GM21447 (cell line): ENCODE data around the gene KIF4A.
A peak's percentile ranks its signal among the peaks of the same experiment; 100 is the strongest.
"Not testable (repeated sequence)": the region's sequence is repeated elsewhere in the genome, so short reads cannot be mapped to it uniquely, and the experiment has no call there.

ENCODE experiments used
- ATAC-seq: cut with Tn5 transposase; IDR thresholded peaks from one replicate; pipeline ENCODE4 v1.9.1; 2021; ENCODE audit not compliant: unreplicated experiment

Gene KIF4A

GRCh38 chrX:70360366-70360765, 70.5 kb downstream of the KIF4A start:
- ATAC-seq = no peak

- not testable (repeated sequence) for ATAC-seq
Measured at GRCh38 chrX:70368731-70369130, 78.8 kb downstream of the KIF4A start.

GRCh38 chrX:70386235-70386634, 96.3 kb downstream of the KIF4A start:
- ATAC-seq = no peak

- no peak for ATAC-seq
Measured at GRCh38 chrX:70398899-70399298, 109.0 kb downstream of the KIF4A start.

GRCh38 chrX:70400181-70400580, 110.3 kb downstream of the KIF4A start:
- ATAC-seq = not testable (repeated sequence)

GRCh38 chrX:70402721-70403120, 112.8 kb downstream of the KIF4A start:
- no peak for ATAC-seq

GRCh38 chrX:70405003-70405402, 115.1 kb downstream of the KIF4A start:
- no peak for ATAC-seq

- ATAC-seq = no peak
Measured at GRCh38 chrX:70410921-70411320, 121.0 kb downstream of the KIF4A start.

GRCh38 chrX:70411475-70411874, 121.6 kb downstream of the KIF4A start:
- no peak for ATAC-seq

- no peak for ATAC-seq
Measured at GRCh38 chrX:70421618-70422017, 131.7 kb downstream of the KIF4A start.

- ATAC-seq = no peak
Measured at GRCh38 chrX:70422851-70423341, 133.0 kb downstream of the KIF4A start, which contains the start of gene GDPD2. Gene GDPD2, plus strand, starts transcription at chrX:70423314. Its CDS starts 1,671 bp downstream, at chrX:70424985.

GRCh38 chrX:70423936-70424675, 134.2 kb downstream of the KIF4A start:
- no peak for ATAC-seq

GRCh38 chrX:70424801-70425200, 134.9 kb downstream of the KIF4A start:
- no peak for ATAC-seq

- no peak for ATAC-seq
Measured at GRCh38 chrX:70426286-70427278, 136.7 kb downstream of the KIF4A start.

GRCh38 chrX:70427365-70427764, 137.5 kb downstream of the KIF4A start:
- ATAC-seq = no peak

GRCh38 chrX:70429759-70430158, 139.9 kb downstream of the KIF4A start:
- no peak for ATAC-seq

- ATAC-seq = no peak
Measured at GRCh38 chrX:70432936-70433847, 143.3 kb downstream of the KIF4A start.

GRCh38 chrX:70433848-70434351, 144.0 kb downstream of the KIF4A start:
- ATAC-seq = peak; percentile 63

GRCh38 chrX:70434352-70434866, 144.5 kb downstream of the KIF4A start:
- ATAC-seq = peak; percentile 66
